Right ventricle myocardium inferior (tissue), 1 donor: ENCODE results near the gene ACVR2B. TPM values are rescaled to one million over a fixed set of nuclear protein-coding genes. Genes with fewer than 3 reads are reported as not detected.

Experiments
- ATAC-seq: fragments of 200-7000 bp; cut with Tn5 transposase; one replicate; pipeline ENCODE4 v1.9.1; 2020; ENCODE audit warnings: mild to moderate bottlenecking, moderate library complexity
- DNase-seq: peaks from one replicate; pipeline ENCODE4 v3.0.0; 2021; ENCODE audit errors: missing footprints
- intact Hi-C: fragments of 100-400 bp; cut with DNase I; formaldehyde crosslinking; loops from one replicate; pipeline ENCODE4 v1.11.0; 2022
- total RNA-seq: library from RNA; stranded (reverse); fragmentation: NEBNext Ultra II Directional; extraction: Animal tissue kit (Norgen Biotek cat#: 25700); gene quantifications from one replicate; pipeline ENCODE4 v1.2.1, GENCODE V29; 2021
- donor health status: DM: no; HTN: yes; CAD: no; lungs with severe emphysema.

ACVR2B gene
- total RNA-seq, 1 donor from 2014 or later: 4.8 TPM

DNA sequence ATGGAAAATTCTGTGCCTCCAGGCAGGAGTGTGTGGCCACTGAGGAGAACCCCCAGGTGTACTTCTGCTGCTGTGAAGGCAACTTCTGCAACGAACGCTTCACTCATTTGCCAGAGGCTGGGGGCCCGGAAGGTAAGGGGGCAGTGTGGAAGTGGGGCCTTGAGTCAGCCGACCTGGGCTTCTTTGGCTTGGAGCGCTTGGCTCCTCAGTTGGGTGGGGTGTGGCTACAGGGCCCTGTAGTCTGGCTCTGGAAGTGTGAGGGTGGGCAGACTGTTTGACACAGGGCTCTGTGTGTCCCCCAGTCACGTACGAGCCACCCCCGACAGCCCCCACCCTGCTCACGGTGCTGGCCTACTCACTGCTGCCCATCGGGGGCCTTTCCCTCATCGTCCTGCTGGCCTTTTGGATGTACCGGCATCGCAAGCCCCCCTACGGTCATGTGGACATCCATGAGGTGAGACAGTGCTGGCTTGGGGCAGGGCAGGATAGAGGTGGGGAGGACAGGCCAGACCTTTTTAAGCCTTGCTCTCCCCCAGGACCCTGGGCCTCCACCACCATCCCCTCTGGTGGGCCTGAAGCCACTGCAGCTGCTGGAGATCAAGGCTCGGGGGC lies 24.3 kb downstream of the ACVR2B start:
- ATAC-seq: no peak
- intact Hi-C loops: loop anchor here (10.0 kb wide), 1 partner anchor 473 kb away; no protein-coding TSS in a partner anchor
- DNase-seq: no peak

DNA sequence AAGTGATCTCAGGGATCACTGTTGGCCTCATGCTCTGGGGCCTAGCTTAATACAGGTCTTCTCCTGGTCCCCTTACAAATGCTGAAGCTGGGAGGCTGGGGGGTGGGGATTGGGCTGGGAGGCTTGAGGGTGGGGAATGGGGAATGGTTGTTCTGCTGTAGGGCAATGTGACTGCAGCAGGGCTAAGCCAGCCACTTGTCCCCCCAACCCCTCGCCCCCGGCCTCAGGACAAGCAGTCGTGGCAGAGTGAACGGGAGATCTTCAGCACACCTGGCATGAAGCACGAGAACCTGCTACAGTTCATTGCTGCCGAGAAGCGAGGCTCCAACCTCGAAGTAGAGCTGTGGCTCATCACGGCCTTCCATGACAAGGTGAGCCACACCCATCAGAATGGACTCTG lies 25.2 kb downstream of the ACVR2B start:
- intact Hi-C loops: loop anchor here (10.0 kb wide), 1 partner anchor 474 kb away; no protein-coding TSS in a partner anchor
- DNase-seq: no peak
- ATAC-seq: no peak

DNA sequence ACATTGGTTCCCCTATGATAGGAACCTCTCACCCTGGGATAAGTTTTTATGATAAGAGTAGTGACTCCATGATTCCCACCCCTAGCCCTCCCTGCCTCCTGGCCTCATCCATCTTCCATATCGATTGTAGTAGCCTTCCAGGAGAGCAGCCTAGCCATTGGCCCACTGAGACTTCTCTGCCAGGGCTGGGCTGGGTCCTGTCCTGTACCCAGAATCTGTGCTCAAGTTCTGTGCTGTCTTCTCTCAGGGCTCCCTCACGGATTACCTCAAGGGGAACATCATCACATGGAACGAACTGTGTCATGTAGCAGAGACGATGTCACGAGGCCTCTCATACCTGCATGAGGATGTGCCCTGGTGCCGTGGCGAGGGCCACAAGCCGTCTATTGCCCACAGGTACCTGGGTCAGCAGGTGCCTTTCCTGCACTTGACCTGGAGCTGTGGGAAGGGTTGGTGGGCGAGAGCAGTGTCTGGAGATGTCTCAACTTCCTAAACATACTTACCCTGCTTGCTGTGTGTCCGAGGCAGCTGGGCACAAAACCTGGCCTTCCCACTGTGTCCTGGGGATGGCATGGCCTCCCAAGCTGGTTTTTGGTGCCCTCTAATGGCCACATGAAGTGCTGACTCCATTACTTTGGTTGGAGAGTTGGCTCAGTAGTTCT lies 25.9 kb downstream of the ACVR2B start:
- ATAC-seq (peak; percentile 78), DNase-seq (peak; percentile 76)
- intact Hi-C loops: loop anchor here (2.0 to 10.0 kb wide), 3 partner anchors 133 to 475 kb away; partner anchors contain the start of gene XYLB

GRCh38 chr3:38480093-38480445 lies 26.4 kb downstream of the ACVR2B start:
- ATAC-seq (no peak), DNase-seq (no peak)
- intact Hi-C loops: loop anchor here (2.0 to 5.0 kb wide), 2 partner anchors 133 to 363 kb away; partner anchors contain the start of gene XYLB

DNA sequence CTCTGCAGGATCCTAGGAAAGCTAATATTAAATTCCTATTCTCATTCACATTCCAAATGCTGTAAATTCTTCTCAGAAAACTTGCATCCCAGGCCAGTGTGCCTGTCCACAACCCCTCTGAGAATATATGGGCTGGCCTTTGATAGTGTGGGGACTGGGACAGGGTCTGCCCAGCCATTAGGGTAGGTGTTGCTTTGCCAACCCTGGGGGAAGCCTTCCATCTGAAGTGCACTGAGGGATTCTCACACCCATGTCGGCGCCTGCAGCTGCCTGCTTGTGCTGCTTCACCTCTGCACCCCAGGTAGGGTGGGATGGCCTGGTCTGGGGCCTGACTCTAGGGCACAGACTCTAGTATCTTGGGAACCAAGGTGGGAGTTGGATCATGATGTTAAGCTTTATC lies 27.2 kb downstream of the ACVR2B start:
- ATAC-seq: no peak
- no peak for DNase-seq
- intact Hi-C loops: loop anchor here (2.0 to 5.0 kb wide), 2 partner anchors 134 to 364 kb away; partner anchors contain the start of gene XYLB

DNA sequence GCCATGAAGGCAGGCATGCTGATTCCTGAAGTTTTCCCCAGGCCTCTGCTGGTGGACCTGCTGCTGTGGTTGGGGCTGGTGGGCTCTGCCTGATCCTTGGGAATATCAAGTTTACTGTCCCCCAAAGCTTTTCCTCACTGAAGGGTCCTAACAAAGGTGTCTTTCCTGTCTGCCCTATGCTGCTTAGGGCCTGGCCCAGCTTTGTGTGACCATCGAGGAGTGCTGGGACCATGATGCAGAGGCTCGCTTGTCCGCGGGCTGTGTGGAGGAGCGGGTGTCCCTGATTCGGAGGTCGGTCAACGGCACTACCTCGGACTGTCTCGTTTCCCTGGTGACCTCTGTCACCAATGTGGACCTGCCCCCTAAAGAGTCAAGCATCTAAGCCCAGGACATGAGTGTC lies 29.3 kb downstream of the ACVR2B start:
- ATAC-seq (no peak), DNase-seq (no peak)
- intact Hi-C loops: loop anchor here (5.0 kb wide), 1 partner anchor 366 kb away; no protein-coding TSS in a partner anchor

DNA sequence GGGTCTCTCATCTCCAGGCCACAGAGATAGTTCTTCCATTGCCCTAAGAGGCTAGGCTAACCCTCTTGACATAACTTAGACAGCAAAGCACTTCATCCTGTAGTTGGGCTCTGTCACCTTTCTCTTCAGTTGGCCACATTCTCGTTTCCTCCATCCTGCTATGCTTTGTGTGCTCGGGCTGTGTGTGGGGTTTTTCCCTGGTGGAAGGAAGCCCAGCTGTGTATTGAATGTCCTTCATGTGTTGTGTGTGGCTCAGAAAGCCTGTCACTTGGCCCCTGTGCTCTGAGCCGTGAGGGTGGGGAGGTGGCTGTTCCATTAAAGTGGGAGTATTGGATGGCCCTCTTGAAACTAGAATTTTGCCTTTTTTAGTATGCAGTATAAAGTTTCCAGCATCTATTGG lies 33.6 kb downstream of the ACVR2B start:
- intact Hi-C loops: loop anchor here (5.0 kb wide), 1 partner anchor 35 kb away; the partner anchor contains the start of gene ACVR2B
- DNase-seq (no peak), ATAC-seq (no peak)

GRCh38 chr3:38488949-38489348 lies 35.3 kb downstream of the ACVR2B start:
- intact Hi-C loops: loop anchor here (5.0 kb wide), 1 partner anchor 37 kb away; the partner anchor contains the start of gene ACVR2B
- DNase-seq (no peak), ATAC-seq (no peak)

DNA sequence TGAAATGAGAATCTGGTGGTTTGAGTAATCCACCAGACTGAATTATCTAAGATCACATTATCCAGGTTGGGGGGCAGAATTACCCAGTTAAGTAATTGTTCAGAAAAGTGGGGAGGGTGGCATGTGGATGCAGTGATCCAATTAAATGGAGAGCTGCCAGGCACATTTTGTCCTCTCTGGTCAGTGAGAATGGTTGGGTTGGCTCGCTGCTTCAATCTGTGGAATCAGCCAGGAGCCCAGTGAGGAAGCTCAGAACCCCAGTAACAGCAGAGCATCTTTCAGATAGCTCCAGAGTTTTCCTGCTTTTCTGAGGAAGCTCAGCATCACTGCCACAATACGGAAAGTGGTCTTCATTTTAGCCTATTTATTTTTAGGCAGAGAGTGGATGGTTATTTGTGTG lies 36.1 kb downstream of the ACVR2B start:
- intact Hi-C loops: loop anchor here (5.0 kb wide), 1 partner anchor 37 kb away; the partner anchor contains the start of gene ACVR2B
- DNase-seq (no peak), ATAC-seq (no peak)

GRCh38 chr3:38490281-38491030 lies 36.8 kb downstream of the ACVR2B start:
- ATAC-seq (no peak), DNase-seq (no peak)
- intact Hi-C loops: no loop called here

DNA sequence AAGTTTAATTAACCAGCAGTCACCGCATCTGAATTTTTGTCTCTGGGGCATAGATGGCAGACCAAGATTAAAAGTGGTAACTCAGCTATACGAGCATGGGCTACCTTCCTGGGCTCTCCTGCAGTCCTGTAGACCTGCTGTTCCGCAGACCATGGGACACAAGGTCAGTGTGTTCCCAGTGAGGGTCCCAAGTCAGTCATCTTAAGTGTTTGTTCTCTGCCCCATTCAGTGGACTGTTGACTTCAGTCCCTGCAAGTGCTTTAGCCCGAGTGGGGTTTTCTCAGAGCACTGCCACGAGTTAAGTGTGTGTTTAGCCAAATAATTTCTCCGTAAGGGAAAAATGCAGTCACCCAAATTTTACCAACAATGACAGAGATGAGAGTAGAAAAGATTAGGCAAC lies 37.5 kb downstream of the ACVR2B start:
- intact Hi-C loops: no loop called here
- ATAC-seq (no peak), DNase-seq (no peak)

DNA sequence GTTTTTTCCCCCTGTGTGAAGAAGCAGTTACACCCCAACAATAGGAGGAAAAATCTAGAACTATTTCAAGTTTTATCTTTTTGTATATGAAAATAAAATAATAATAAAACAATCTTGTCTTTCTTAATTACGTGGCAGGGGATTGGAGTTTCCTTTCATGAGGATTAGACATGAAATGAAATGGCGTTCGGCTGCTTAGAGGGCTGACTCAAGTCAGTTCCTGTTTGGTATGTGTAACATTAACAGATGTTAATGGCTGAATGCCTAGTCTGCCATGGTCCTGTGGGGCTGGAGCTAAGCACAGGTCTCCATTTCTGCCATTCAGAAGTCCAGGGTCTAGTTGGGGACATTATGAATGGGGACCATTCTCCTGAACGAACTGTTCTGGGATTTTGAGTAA lies 39.3 kb downstream of the ACVR2B start:
- intact Hi-C loops: no loop called here
- no peak for DNase-seq
- ATAC-seq: no peak

DNA sequence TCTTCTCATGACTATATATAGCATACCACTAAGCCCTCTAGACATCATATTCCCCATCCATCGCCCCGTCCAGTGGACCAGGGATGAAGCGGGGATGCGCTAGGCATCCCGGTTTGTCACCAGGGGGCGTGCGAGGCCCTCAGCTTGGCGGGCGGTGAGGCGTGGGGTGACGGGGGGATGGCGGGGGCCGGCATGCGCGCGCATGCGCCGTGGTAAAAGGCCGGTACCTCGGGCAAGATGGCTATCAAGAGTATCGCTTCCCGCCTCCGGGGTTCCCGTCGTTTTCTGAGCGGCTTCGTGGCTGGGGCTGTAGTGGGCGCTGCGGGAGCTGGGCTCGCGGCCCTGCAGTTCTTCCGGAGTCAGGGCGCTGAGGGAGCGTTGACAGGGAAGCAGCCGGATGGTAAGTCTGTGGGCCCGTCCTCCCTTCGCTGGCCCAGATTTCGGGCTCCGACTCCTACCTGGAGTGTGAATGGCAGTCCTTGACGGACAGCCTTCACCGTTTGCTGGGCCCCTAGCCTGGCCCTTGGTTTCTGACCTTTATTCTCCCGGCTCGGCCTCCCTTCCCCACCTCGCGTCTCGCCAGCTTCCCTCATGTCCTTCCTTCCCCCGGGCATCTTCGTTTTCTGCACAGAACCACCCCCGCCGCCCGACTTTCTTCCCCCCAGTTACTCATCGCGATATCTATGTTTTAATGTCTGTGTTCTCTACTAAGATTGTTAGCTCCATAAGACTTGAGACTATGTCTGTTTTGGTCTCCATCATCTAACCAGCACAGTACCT lies 42.6 kb downstream of the ACVR2B start, which contains the start of gene EXOG:
Gene EXOG (plus strand): TSS at position 210 of the 780 bp plus-strand sequence. CDS start 28 bp downstream, at position 238.
- intact Hi-C loops: loop anchor here (2.0 kb wide), 2 partner anchors 24 to 154 kb away; no protein-coding TSS in a partner anchor
- DNase-seq (peak; percentile 94), ATAC-seq (peak; percentile 89)

DNA sequence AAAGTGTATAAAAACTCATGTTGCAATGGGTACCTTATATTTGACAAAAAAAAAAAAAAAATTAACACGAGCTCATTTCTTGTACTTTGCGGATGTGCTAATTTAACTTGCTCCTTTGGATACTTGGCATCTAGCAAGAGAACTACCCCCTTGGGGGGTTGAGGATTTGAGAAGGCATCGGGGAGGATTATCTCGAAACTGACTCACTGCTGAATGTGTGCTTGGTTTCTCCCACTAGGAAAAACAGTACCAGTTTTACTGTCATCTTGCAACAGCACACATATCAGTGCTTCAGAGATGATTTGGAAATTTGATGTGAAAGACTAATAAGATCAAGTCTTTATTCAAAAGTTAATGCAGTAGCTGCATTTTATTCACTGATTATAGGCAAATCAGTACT lies 43.3 kb downstream of the ACVR2B start:
- intact Hi-C loops: loop anchor here (2.0 kb wide), 2 partner anchors 24 to 154 kb away; no protein-coding TSS in a partner anchor
- ATAC-seq: no peak

DNA sequence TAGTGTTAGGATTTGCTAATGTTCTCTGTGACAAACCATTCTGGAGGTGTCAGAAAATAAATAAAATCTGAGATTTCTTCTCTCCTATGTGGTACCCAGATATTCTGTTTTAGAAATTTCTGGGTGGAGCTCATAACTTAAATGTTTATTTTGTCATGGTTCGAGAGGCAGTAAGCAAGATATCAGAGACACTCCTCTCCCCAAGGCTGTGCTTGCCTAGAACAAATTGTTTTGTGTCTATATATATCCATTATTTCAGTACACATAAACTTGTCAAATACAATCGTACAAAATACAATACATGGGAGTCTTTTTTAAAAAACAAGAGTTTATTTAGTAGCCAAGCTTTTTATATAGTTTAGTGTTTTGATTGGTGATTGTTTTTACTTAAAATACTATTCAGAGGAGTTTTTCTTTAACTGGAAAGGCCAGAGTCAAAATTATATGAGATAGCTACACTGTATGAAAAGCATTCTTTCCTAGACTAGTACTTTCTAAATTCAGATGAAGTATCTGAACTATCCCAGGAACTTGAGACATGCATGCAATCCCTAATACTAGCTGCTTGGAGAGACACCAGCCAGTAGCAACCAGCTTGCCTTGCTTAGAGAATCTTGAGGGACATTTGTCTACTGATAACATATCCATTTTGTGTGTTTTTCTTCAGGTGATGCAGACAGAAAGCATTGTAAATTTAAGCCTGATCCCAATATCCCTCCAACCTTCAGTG lies 47.2 kb downstream of the ACVR2B start:
- ATAC-seq (peak; percentile 73), DNase-seq (no peak)
- intact Hi-C loops: loop anchor here (5.0 kb wide), 1 partner anchor 216 kb away; no protein-coding TSS in a partner anchor

More for the DNA sequence above, 43.3 kb downstream of the ACVR2B start:
- no peak for DNase-seq

DNA sequence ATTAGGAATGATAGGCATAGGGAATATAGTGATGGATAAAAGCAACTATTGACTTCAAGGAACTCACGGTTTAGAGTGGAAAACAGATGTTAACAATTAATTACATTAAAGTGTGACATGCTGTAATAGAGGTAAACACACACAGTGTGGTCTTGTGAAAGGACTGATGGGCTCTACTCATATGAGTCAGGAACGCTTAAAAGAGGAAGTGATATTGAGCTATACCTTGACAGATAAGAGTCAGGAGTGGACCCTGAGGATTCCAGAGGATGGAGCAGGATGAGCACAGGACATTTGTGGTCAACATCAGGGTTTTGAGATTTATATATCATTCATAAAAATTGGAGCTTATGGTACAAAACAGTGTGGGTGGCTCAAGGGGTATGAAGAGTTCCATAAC lies 53.4 kb downstream of the ACVR2B start:
- intact Hi-C loops: no loop called here
- ATAC-seq: no peak
- no peak for DNase-seq

- intact Hi-C loops: no loop called here
- DNase-seq (no peak), ATAC-seq (no peak)
Observed at GRCh38 chr3:38509732-38510131, 56.0 kb downstream of the ACVR2B start.

GRCh38 chr3:38510631-38511030 lies 56.9 kb downstream of the ACVR2B start:
- ATAC-seq: no peak
- no peak for DNase-seq
- intact Hi-C loops: no loop called here
